Omental fat pad (tissue), 4 donors: ENCODE results near the gene RBFOX2. TPM values are rescaled to one million over a fixed set of nuclear protein-coding genes. Genes with fewer than 3 reads are reported as not detected.

Source experiments
- ATAC-seq: fragments of 150-250 bp; one replicate; pipeline ENCODE4 v1.9.1; 2016; ENCODE audit warnings: mild to moderate bottlenecking, moderate library complexity; ENCODE audit not compliant: low FRiP score
- DNase-seq: peaks from one replicate; pipeline ENCODE4 v3.0.0-alpha.2; 2019; ENCODE audit warnings: low spot score
- CTCF ChIP-seq, 3 donors: fragments of 450-650 bp; IDR thresholded peaks; one replicate each; pipeline ENCODE4 v1.5.1; 2016 to 2017; ENCODE audit warnings: antibody characterized with exemption in 3 of 3, mild to moderate bottlenecking in 3 of 3, moderate library complexity in 2 of 3
- total RNA-seq, 4 donors: library from RNA; depleted of rRNA; stranded (reverse); fragments of >200 nt; gene quantifications; one replicate each; pipeline ENCODE4 v1.1.0, GENCODE V29; 2016

The RBFOX2 gene
- total RNA-seq, 4 donors from 2014 or later, result 41.2 to 80.7 (median 60.1) TPM

GRCh38 chr22:36042240-36042639 lies 13.6 kb upstream of the RBFOX2 start:
- DNase-seq, result no peak
- no peak for TF ChIP-seq CTCF (IDR thresholded peaks at IDR 0.05)
- no peak for ATAC-seq

GRCh38 chr22:36039125-36039524 lies 10.5 kb upstream of the RBFOX2 start:
- DNase-seq (no peak), ATAC-seq (no peak)
- TF ChIP-seq CTCF (IDR thresholded peaks at IDR 0.05), result no peak

- ATAC-seq, result no peak
- DNase-seq, result no peak
- TF ChIP-seq CTCF (IDR thresholded peaks at IDR 0.05), result no peak
Observed at GRCh38 chr22:36037102-36037758, 8.6 kb upstream of the RBFOX2 start.

- ATAC-seq (no peak), DNase-seq (no peak)
- no peak for TF ChIP-seq CTCF (IDR thresholded peaks at IDR 0.05)
Observed at GRCh38 chr22:36036167-36036624, 7.6 kb upstream of the RBFOX2 start.

- no peak for ATAC-seq
Observed at GRCh38 chr22:36032611-36033010, 4.0 kb upstream of the RBFOX2 start.

GRCh38 chr22:36029406-36029755 lies 757 bp upstream of the RBFOX2 start:
- DNase-seq, result no peak
- ATAC-seq, result peak; percentile 15
- TF ChIP-seq CTCF (IDR thresholded peaks at IDR 0.05), result no peak

More at GRCh38 chr22:36032611-36033010, 4.0 kb upstream of the RBFOX2 start:
- no peak for DNase-seq
- no peak for TF ChIP-seq CTCF (IDR thresholded peaks at IDR 0.05)

GRCh38 chr22:36027935-36028645 lies 534 bp downstream of the RBFOX2 start:
- ATAC-seq (peak; percentile 9), DNase-seq (no peak)
- TF ChIP-seq CTCF (IDR thresholded peaks at IDR 0.05), result no peak
